Urothelium cell line (cell line): ENCODE data around the gene RPL27A.
A peak's percentile ranks its signal among the peaks of the same experiment; 100 is the strongest.

Source experiments
- DNase-seq: peaks from one replicate; pipeline ENCODE4 v3.0.0; 2011; ENCODE audit warnings: low spot score, mixed read lengths
- FAIRE-seq: peaks from 2 replicates; lab custom pipeline; 2011; peaks lifted over from hg19 to GRCh38; lab: Jason Lieb, UNC

RPL27A gene

DNA sequence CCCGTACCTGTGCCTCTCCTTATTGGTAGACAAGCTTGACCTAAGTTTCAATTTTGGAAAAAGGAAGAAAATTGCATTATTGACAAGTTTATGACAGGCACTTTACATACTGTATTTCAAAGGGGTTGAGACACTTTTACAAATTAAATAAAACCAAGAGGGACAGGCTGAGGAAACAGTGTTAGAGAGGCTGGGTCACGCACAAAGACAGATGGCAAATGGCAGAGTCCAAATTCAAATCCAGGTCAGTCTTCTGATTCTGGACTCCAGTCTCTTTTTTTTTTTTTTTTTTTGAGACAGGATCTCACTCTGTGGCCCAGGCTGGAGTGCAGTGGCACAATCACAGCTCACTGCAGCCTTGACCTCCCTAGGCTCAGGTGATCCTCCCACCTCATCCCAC lies 10.2 kb upstream of the RPL27A start:
- DNase-seq (no peak), FAIRE-seq (no peak)

DNA sequence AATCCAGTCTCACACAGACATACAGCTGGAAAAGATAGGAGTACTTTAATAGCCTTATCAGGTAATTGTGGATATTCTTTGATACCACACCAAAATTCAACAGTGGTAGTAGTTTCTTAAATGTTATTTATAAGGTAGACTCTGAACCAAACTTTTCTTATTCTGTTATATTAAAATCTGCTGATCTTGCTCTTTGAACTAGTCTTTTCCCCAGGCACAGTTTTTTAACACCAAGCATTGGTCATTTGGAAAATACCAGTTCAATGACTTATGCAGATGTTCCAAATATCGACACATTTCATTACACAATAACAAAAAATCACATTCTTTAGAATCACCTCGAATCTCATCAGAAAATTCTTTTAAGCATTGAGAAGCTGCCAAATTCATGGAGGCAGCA lies 7.7 kb upstream of the RPL27A start:
- no peak for FAIRE-seq
- no peak for DNase-seq

DNA sequence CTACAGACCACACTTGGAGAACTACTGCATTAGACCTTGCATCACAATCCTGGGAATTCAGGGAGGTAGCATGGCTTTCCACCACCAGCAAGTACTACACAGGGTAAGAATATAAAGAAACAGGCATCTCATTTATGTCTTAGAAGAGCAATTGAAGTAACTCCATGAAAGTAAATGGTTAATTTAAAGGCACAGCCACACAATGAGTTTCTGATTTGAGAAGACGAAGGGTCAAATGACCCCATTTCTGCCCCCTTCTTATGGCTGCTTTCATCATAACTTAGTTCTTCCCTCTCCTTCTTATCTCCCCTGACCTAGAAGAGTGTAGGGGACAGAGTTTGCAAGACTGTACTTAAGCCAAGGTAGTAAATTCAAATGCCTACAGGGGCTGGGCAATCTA lies 6.1 kb upstream of the RPL27A start:
- FAIRE-seq, result no peak

DNA sequence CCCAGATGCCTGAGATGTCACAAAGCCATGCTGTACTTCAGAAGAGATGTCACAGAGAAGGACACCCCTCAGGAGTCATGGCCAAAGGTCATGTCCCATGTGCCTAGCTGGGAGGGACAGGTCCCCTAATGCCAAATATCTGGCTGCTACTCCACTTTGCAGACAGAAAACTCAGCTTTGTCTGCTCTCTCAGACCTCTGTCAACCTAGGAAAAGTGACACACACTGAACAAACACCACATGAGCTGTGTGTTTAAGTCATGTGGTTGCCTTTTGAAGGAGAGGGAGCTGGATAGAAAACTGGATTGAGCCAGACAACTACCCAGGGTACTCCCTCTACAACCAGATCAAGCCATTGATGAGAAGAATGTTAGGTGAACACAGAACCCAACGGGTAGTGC lies 3.6 kb upstream of the RPL27A start:
- FAIRE-seq (no peak), DNase-seq (no peak)

More for the DNA sequence above, 6.1 kb upstream of the RPL27A start:
- DNase-seq, result no peak

DNA sequence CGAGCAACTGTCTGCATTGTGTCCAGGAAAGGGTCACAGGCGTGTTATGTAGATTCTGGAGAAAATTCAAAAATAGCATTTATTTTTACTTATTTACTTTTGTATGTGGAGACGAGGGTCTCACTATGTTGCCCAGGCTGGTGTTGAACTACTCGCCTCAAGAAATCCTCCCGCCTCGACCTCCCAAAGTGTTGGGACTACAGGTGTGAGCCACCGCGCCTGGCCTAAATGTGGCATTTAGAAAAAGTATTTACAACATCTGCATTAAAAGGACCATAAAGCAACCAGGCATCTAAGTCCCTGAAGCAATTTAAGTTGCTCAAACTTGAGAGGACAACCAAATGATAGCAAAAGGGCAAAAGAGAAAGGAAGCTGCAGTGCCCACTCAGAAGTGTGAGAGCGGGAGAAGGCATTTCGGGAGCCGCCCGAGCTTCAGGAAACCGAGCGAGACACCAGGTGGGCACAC lies 722 bp upstream of the RPL27A start:
- FAIRE-seq (no peak), DNase-seq (no peak)

DNA sequence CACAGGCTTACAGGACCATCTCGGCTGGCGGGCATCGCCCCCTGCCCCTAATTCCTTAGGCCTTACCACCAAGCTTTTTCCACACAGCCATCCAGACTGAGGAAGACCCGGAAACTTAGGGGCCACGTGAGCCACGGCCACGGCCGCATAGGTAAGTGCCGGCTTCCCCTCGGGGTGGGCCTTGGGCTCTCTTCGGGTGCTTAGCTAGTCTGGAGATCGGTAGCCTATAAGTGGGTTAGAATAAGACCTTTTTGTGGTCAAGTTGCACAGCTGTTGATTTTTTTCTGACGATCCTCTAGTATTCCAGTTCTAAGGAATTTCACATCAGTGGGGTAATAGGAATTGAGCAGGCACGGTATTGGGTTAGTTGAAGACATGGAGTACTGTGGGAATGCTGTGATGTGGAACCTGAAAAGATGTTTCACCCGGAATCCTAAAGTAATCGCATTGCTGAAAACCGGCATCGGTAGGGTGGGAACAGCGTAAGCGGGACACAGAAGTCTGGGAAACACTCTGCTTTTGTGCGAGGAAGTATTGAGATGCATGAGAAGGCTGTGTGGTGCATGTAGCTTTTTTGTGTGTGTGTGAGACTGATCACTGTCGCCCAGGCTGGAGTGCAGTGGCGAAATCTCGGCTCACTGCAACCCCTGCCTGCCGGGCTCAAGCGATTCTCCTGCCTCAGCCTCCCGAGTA lies 669 bp downstream of the RPL27A start:
- FAIRE-seq (no peak), DNase-seq (no peak)

DNA sequence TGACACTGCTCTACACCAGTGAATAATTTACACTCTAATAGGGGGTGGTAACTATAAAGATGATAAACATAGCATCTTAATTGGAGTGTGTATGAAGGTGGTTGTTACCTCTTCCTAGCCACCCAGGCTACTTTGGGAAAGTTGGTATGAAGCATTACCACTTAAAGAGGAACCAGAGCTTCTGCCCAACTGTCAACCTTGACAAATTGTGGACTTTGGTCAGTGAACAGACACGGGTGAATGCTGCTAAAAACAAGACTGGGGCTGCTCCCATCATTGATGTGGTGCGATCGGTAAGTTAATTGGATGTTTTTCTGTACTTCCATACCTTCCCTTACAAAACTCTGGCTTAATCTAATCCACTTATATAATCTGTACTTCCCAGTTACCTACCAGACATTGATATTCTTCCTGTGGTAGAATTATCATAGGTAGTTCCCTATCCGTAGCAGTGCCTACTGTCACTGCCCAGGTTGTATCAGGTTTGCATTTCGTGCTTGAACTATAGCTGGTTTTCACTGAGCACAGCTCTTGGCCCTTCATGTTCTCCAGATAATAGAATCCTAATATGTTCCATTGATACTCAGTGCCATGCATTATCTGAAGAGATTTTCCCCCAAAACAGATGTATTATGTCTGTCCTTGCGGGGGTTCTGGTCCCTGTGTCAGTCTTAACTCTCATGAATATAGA lies 2.2 kb downstream of the RPL27A start:
- no peak for DNase-seq
- FAIRE-seq, result no peak

DNA sequence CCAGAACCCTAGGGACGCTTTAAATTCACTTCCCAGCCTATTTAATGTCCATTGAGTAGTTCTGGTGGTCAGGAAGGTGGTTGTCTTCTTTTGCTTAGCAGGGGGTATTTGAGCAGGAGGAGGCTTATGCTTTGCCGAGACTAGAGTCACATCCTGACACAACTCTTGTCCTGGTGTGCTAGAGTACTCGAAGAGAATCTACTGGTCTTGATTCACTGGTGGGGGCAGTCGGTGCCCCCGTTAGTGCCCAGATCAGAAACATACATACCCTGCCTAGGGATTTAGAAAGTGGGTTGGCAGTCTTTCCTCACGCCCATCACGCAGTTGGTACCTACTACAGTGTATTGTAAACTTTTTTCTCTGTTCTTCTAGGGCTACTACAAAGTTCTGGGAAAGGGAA lies 2.7 kb downstream of the RPL27A start:
- DNase-seq, result no peak
- FAIRE-seq, result no peak

DNA sequence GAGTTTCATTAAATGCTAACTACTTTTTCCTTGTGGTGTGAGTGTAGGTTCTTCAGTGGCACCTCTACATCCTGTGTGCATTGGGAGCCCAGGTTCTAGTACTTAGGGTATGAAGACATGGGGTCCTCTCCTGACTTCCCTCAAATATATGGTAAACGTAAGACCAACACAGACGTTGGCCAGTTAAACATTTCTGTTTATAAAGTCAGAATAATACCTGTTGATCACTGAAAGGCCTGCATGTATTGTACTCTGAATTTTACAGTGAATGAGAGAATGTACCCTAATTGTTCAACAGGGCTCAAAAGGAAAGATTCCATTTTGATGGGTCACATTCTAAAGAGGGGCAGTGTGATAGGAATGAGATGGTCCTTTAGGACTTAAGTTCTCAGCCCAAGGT lies 3.2 kb downstream of the RPL27A start:
- FAIRE-seq, result no peak

DNA sequence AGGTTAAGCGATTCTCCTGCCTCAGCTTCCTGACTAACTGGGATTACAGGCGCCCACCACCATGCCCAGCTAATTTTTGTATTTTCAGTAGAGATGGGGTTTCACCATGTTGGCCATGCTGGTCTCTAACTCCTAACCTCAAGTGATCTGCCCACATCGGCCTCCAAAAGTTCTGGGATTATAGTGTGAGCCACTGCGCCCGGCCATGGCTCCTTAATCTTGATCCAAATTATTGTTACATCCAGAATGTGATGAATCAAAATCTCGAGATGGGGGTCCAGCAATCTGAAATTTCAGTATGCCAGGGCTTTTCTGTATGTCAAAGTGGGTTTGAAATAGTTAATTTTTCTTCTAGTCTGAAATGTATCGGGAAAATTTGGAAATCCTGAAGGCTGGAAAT lies 3.7 kb downstream of the RPL27A start:
- no peak for DNase-seq
- FAIRE-seq, result no peak

More for the DNA sequence above, 3.2 kb downstream of the RPL27A start:
- DNase-seq, result no peak

DNA sequence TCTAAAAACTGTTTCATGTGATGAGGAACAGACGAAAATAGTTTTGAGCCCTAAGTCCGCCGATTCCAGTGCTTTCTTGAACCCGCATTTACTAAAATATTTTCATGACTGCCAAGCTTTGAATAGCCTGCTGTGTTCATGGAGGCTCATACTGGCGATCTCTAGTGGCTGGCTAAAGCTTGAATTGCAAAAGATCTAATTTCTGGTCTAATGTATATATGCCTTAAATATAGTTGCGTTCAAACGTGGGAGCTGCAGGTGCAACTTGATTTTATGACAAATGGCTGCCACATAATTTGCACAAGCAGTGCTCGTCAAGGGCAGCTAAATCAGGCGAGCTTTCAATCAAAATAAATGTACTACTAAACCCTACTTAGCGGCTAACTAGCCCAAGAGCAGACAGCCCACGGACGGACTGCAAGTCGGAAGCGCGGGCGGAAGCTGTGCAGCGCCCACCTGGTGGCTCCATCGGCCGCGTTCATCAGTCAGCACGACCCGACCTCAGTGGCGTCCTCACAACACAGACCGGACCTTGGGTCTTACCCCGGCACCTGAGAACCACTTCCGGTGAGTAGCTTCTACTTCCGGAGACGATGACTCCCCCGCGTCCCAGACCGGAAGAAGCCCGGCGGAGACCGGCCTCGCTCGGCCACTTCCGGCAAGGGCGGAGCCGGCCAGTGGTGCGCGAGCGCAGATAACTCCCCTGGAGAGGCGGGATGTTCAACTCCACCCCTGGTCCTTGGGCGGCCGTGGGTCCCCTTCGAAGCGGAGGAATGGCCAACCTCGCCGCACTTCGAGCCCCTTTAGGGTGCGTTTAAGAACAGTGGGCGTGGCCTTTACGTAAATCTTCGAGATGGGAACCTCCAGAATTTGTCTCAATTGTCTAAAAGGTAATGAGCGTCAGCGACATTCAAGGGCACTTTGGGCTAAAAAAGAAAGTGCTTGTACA lies 6.1 kb downstream of the RPL27A start:
- FAIRE-seq, result no peak

DNA sequence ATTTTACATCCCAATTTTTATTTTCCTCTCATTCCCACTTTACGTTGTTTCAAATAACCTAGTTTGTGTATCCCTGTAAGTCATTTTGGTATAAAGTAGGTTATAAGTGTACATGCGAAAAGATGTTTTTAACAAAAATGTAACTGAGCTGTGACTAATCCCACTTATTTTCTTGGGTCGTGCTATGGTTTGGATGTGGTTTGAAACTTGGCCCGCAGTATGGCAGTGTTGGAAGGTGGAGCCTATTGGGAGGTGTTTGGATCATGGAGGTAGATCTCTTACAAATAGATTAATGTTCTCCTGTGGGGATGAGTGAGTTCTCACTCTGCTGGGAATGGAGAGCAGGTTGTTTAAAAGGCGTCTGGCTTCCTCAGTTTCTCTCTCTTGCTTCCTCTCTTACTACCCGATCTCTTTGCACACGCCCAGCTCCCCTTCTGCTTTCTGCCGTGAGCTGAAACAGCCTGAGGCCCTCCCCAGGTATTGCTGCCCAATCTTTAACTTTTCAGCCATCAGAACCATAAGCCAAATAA lies 7.2 kb downstream of the RPL27A start:
- no peak for FAIRE-seq

More for the DNA sequence above, 6.1 kb downstream of the RPL27A start:
- peak; percentile 97 for DNase-seq

DNA sequence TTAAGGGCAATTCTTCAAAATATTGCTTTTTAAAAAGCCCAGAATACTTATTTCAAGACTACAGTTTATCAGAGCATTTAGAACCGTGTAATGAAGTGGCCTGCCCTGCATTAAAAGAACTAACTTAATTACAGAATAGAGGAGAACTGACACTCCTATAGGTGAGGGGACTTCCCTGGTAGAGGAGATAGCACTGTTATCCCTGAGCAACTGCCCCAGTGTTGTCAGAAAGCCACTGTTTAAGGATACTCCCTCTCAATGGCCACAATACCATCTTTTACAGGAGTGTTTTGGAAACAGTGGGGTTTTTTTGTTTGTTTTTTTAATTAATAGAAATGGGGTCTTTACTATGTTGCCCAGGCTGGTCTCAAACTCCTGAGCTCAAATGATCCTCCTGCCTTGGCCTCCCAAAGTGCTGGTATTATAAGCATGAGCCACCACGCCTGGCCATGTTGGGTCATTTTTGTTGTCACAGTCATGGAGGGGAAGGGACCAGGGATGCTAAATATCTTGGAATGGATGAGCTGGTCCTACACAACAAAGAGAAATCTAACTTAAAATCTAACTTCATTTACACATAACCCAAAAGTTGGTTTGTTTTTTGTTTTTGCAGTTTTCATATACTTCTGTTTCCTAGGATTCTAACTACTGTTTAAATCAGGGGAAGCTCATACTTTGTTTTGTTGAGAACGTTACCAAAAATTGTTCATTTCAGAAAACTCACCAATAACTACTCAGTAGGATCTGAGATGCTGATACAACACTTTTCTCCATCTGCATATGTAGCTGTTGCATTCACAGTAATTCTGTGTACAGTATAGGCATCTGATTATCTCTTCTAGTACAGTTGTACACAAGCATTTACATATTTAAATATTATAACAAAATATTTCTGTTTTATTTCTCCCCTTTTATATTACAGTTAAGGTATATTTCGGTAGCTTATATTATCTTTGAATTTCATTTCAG lies 8.1 kb downstream of the RPL27A start:
- FAIRE-seq, result no peak
- DNase-seq, result no peak

More for the DNA sequence above, 7.2 kb downstream of the RPL27A start:
- DNase-seq, result no peak

DNA sequence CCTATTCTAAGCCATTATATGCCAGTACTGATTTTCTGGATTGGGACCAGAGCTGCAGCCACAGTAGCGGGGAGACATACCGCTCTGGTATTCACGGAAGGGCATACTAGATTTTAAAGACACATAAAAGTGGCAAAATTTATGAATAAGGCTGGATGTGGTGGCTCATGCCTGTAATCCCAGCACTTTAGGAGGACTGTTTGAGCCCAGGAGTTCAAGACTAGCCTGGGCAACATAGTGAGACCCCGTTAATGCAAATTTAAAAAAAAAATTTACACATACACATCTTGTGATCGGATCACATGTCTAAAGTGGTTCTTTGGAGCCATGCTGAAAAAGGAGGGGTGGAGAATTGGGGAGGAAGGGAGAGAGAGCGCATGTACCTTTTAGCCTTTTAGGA lies 9.0 kb downstream of the RPL27A start:
- DNase-seq (no peak), FAIRE-seq (no peak)

DNA sequence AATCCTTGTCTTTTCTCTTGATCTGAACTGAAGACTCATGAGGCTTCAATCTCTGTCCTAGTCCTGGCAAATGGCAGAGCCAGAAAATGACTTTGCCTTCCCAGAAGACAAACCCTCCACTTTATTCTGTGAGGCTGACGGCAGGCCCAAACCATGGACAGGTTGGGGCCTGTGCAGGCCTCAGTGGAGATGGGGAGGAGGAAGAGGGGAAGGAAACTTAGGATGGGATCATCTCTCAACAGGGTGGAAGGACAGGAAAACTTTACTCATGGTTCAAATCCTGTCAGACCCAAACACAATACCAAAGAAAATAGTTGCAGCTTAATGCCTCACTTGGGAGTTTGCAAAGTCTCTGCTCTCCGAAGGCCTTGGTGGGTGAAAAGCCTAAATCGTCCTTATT lies 9.8 kb downstream of the RPL27A start:
- no peak for FAIRE-seq
- no peak for DNase-seq

DNA sequence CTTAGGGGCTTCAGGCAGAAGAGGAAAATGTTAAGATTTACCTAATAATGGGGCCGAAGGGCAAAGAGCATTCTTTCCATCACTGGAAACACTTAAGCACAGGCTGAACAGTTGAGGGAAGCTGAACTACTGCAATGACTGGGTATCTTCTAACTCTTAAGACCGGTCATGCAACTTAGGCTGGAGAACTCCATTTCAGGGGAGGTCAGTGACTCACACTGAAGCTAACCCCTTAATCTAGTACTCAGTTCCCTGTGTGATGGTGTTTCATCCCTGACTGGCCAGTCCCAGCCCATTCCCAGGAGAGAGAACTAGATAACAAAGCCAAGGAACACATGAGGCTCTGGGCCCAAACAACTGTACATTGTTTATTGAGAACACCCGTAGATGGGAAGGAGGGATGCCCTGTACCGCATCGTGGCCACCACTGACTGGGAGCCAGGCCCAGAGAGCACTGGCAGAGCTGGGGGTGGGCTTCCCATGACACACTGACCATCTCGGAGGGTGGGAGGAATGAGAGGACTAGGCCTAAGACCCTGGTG lies 10.5 kb downstream of the RPL27A start:
- FAIRE-seq (no peak), DNase-seq (no peak)

DNA sequence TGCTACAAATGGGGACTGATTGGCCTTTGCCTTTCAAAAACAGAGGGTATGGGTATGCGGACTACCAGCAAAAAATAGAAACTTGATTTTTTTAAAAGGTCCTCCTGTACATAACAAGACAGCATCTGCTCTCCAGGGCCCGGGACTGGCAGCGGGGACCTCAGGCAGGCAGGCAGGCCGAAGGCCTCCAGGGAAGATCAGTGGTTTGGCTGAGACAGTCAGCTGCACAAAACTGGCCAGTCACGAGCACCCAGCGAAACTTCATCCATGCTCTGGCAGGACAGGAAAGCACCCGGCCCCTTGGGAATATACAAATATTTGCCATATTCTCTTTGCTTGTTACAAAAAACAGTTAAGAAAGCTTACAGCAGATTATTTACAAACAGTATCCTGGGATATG lies 11.0 kb downstream of the RPL27A start:
- FAIRE-seq (no peak), DNase-seq (no peak)

DNA sequence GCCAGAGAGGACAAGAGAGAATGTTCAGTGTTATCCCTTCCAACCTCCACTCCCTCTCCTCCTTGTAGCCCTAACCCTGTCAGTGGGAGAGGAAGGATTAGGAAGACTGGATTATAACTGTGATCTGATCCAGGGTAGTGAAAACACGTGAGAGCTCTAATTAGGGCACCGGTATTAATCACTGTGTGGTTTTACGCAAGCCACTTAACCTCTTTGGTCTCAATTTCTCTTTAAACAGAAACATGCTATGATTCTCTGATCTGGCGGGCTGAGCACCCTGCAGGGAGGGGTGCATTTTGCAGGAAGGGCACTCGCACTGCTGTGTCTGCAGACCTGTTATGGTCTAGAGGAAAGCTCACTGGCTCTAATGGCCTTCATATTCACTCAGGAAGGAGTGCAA lies 11.5 kb downstream of the RPL27A start:
- no peak for DNase-seq
- no peak for FAIRE-seq

DNA sequence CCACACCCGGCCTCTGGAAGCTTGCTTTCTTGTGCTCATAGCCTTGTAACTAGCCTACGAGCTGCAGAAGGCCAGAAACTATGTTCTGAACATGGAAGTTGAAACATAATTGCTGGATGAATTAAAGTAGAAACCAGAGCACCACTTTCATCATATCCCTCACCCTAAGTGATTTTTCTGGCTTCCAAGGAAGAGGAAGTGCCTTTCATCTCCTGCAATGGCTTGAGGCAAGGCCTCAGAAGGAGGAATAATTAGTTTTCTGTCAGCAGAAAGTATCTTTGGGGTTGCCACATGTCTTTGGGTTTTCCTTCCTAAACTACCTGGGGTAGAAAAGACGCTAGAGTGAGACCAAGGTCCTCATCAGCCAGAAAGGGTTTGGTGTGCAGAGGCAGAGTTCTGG lies 14.5 kb downstream of the RPL27A start:
- DNase-seq, result no peak
- FAIRE-seq, result no peak

DNA sequence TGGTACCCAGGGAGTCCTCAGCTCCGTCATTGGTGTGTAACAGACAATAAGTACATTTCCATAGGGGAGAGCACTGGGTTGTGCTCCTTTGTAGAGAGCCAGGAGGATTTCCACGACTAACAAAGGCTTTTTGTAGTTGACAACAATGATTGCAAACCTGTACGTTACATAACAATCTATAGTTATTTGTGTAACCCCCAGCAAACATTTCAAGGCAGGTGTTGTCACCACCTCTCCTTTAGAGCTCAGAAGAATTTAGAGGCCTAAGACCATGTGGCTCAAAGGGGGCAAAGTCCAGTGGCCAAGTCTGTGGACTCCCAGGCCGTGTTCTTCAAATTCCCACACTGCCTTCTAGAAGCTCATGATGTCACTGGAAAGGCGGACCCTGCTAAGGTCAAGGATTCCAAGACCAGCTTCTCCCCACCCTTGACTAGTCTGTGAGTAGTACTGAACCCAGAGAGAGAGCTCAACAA lies 15.8 kb downstream of the RPL27A start:
- FAIRE-seq (no peak), DNase-seq (no peak)
